Neural progenitor cell (in vitro differentiated cells): Measurements from ENCODE around the gene FUS. TPM values are rescaled to one million over a fixed set of nuclear protein-coding genes. Genes with fewer than 3 reads are reported as not detected.

Experiments used
- DNase-seq: peaks from one replicate; pipeline ENCODE4 v3.0.0-alpha.2; 2016; ENCODE audit warnings: low spot score
- H2AFZ ChIP-seq: fragments of 200-600 bp; sonication (generic); replicated peaks from 2 replicates; pipeline ENCODE4 v1.6.1; 2016; ENCODE audit warnings: antibody characterized with exemption
- H3F3A ChIP-seq: fragments of 200-600 bp; sonication (generic); 2 replicates; pipeline ENCODE4 v1.6.1; 2016; ENCODE audit warnings: antibody characterized with exemption, low read depth
- H3K27ac ChIP-seq: fragments of 200-600 bp; sonication (generic); 2 replicates; pipeline ENCODE4 v1.5.1; 2016; ENCODE audit warnings: mild to moderate bottlenecking
- H3K27me3 ChIP-seq: fragments of 200-600 bp; sonication (generic); 2 replicates; pipeline ENCODE4 v1.6.1; 2016; ENCODE audit warnings: mild to moderate bottlenecking, moderate library complexity
- H3K36me3 ChIP-seq: fragments of 200-600 bp; sonication (generic); 2 replicates; pipeline ENCODE4 v1.5.1; 2016
- H3K4me1 ChIP-seq: fragments of 200-600 bp; sonication (generic); 2 replicates; pipeline ENCODE4 v1.6.1; 2016; ENCODE audit warnings: mixed run types
- H3K4me2 ChIP-seq: fragments of 200-600 bp; sonication (generic); 2 replicates; pipeline ENCODE4 v1.6.1; 2016
- H3K4me3 ChIP-seq: fragments of 200-600 bp; sonication (generic); 2 replicates; pipeline ENCODE4 v1.5.1; 2016
- H3K79me2 ChIP-seq: fragments of 200-600 bp; sonication (generic); 2 replicates; pipeline ENCODE4 v1.6.1; 2016; ENCODE audit warnings: low read depth
- H3K9ac ChIP-seq: fragments of 200-600 bp; sonication (generic); 2 replicates; pipeline ENCODE4 v1.6.1; 2016
- H3K9me3 ChIP-seq: fragments of 200-600 bp; sonication (generic); 2 replicates; pipeline ENCODE4 v1.5.1; 2016; ENCODE audit warnings: low read depth
- H4K20me1 ChIP-seq: fragments of 200-600 bp; sonication (generic); 2 replicates; pipeline ENCODE4 v1.6.1; 2016; ENCODE audit warnings: low read depth
- H3K27ac Mint-ChIP-seq: 3 replicates; pipeline ENCODE4 v1.8.0; 2021; ENCODE audit warnings: mixed read lengths
- H3K27me3 Mint-ChIP-seq: 2 replicates; pipeline ENCODE4 v1.8.0; 2022; ENCODE audit warnings: low read depth, mild to moderate bottlenecking, inconsistent platforms, moderate library complexity, mixed read lengths; ENCODE audit not compliant: insufficient read depth
- H3K36me3 Mint-ChIP-seq: 3 replicates; pipeline ENCODE4 v1.8.0; 2021; ENCODE audit warnings: mixed read lengths
- H3K4me1 Mint-ChIP-seq: 3 replicates; pipeline ENCODE4 v1.8.0; 2021; ENCODE audit warnings: mixed read lengths
- H3K4me3 Mint-ChIP-seq: 3 replicates; pipeline ENCODE4 v1.8.0; 2021; ENCODE audit warnings: mild to moderate bottlenecking, moderate library complexity, mixed read lengths
- H3K9me3 Mint-ChIP-seq: 3 replicates; pipeline ENCODE4 v1.8.0; 2020; ENCODE audit warnings: mixed read lengths
- EZH2 ChIP-seq: fragments of 200-600 bp; sonication (generic); IDR thresholded peaks from 2 replicates; pipeline ENCODE4 v1.6.1; 2017; ENCODE audit warnings: antibody characterized with exemption, mild to moderate bottlenecking, moderate library complexity
- EZH2phosphoT487 ChIP-seq: fragments of 200-600 bp; sonication (generic); IDR thresholded peaks from 2 replicates; pipeline ENCODE4 v1.6.1; 2017; ENCODE audit warnings: antibody characterized with exemption
- total RNA-seq: library from RNA; depleted of rRNA; stranded (reverse); fragments of >200 nt; gene quantifications from 2 replicates; pipeline ENCODE4 v1.2.3, GENCODE V29; 2015; ENCODE audit warnings: low replicate concordance
- TF ChIP-seq, protein P1 (sequence below): fragments of 200-600 bp; sonication (generic); IDR thresholded peaks from 2 replicates; pipeline ENCODE4 v1.5.1; 2017; ENCODE audit warnings: antibody characterized with exemption, mild to moderate bottlenecking

The FUS gene
- total RNA-seq, 1 donor from 2014 or later = 81.7 TPM

DNA sequence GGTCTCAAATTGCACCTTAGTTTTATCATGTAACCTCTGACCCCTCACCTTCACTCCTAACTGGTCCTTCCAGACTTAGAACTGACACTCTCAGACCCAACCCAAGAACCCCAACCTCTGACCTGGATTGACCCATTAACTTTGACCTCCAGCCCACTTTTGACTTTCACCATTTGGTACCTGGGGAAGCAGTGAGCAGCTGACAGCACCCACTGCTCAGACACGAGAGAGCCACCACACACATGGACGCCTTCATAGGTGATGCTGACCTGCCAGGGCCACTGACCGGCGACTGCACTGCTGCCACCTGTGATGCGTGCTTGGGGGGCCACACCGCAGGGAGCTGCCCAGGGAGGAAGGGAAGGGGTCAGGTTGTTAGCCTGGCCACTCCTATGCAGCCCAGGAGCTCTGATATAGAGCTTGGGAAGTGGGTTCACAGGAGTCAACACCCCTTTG lies 46.9 kb upstream of the FUS start:
- Histone ChIP-seq H4K20me1 (peaks cover 6% of the 10 kb centered on the region), H3K4me1 (peaks cover 16% of the 10 kb centered on the region), H3K27me3 (no peaks in the 10 kb centered on the region), H3K79me2 (no peaks in the 10 kb centered on the region), H3K9me3 (no peaks in the 10 kb centered on the region), H3K36me3 (no peaks in the 10 kb centered on the region), H3K9ac (no peak overlapping the region), H3K4me2 (no peak overlapping the region), H3K4me3 (no peak overlapping the region), H2AFZ (no peak overlapping the region), H3K27ac (no peak overlapping the region), H3F3A (peaks cover 20% of the 10 kb centered on the region)
- H3K36me3 Mint-ChIP-seq = peaks cover 7% of the 10 kb centered on the region
- H3K27me3 Mint-ChIP-seq = peaks cover 9% of the 10 kb centered on the region
- H3K9me3 Mint-ChIP-seq = no peaks in the 10 kb centered on the region
- DNase-seq = no peak
- H3K27ac Mint-ChIP-seq = no peak overlapping the region
- TF ChIP-seq EZH2phosphoT487 = no peak
- peaks cover 25% of the 10 kb centered on the region for H3K4me1 Mint-ChIP-seq
- H3K4me3 Mint-ChIP-seq = peak overlapping the region; percentile 66

DNA sequence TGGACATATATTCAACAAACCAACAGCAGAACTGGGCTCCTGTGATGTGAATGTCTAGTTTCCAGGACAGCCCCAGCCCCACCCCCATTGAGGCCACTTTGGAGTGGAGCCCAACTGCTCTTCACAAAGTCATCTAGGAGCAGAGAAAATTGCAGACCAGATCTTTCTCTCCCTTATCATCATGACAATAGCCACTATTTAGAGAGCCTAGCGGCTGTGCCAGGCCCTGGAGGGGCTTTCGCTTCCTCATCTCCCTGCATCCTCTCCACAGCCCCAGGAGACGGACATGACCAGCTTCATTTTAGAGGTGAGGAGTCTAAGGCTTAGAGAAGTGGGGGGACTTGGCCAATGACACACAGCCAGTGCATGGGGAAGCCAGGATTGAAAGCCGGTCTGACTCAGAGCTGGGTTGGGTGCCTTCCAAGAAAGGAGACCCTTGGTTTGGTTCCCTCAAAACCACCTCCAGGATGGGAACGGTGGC lies 45.8 kb upstream of the FUS start:
- Mint-ChIP-seq H3K36me3 (peaks cover 7% of the 10 kb centered on the region), H3K9me3 (no peaks in the 10 kb centered on the region), H3K27ac (peak overlapping the region; percentile 61), H3K4me1 (peaks cover 28% of the 10 kb centered on the region), H3K27me3 (peaks cover 9% of the 10 kb centered on the region), H3K4me3 (peak overlapping the region; percentile 14)
- H3K4me3 ChIP-seq = peak overlapping the region; percentile 60
- H3K36me3 ChIP-seq = no peaks in the 10 kb centered on the region
- H3K9me3 ChIP-seq = no peaks in the 10 kb centered on the region
- H3K79me2 ChIP-seq = no peaks in the 10 kb centered on the region
- no peak for DNase-seq
- no peak overlapping the region for H2AFZ ChIP-seq
- H3K27me3 ChIP-seq = no peaks in the 10 kb centered on the region
- TF ChIP-seq, protein P1, sequence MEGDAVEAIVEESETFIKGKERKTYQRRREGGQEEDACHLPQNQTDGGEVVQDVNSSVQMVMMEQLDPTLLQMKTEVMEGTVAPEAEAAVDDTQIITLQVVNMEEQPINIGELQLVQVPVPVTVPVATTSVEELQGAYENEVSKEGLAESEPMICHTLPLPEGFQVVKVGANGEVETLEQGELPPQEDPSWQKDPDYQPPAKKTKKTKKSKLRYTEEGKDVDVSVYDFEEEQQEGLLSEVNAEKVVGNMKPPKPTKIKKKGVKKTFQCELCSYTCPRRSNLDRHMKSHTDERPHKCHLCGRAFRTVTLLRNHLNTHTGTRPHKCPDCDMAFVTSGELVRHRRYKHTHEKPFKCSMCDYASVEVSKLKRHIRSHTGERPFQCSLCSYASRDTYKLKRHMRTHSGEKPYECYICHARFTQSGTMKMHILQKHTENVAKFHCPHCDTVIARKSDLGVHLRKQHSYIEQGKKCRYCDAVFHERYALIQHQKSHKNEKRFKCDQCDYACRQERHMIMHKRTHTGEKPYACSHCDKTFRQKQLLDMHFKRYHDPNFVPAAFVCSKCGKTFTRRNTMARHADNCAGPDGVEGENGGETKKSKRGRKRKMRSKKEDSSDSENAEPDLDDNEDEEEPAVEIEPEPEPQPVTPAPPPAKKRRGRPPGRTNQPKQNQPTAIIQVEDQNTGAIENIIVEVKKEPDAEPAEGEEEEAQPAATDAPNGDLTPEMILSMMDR = no peak
- TF ChIP-seq EZH2phosphoT487 = no peak
- TF ChIP-seq EZH2 = no peak
- H3F3A ChIP-seq = peaks cover 20% of the 10 kb centered on the region
- H3K4me2 ChIP-seq = peak overlapping the region; percentile 86
- H3K9ac ChIP-seq = no peak overlapping the region
- H3K27ac ChIP-seq = no peak overlapping the region
- H4K20me1 ChIP-seq = peaks cover 6% of the 10 kb centered on the region
- H3K4me1 ChIP-seq = peaks cover 16% of the 10 kb centered on the region

DNA sequence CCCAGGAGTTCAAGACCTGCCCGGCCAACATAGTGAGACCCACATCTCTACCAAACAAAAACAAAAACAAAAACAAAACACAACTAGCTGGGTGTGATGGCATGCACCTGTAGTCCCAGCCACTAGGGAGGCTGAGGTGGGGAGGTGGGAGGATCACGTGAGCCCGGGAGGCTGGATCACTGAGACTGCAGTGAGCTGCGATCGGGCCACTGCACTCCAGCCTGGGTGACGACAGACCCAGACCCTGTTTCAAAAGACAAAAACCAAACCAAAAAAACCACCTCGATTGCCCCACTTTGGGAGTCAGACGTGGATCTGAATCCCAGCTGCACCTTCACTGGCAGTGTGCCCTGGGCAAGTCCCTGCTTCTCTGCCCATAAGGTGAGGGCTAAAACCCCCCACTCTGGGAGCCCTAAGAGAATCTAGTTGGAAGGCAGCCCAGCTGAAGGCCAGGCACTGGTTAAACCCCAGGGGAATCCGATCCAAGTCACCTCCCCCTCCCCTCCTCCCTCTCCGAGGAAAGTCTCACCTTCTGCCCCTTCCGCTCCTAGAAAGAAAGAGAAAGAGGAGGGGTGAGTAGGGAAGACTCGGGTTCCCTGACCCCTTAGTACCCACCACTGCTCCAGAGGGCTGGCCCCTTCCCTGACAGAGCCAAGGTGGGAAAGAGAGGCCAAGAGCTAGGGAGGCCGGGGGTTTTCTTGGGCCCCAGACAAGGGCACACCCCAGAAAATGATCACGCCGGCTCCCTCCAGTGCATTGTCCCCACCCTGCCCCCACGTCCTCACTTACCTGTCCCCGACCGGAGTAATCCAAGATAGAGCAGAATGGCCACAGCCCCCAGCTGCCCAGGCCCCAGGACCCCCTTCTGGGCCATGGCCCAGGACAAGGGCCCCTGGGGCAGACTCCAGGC lies 45.1 kb upstream of the FUS start:
- Histone ChIP-seq H3K79me2 (no peaks in the 10 kb centered on the region), H3K27me3 (no peaks in the 10 kb centered on the region), H2AFZ (peak overlapping the region; percentile 61), H3K9ac (no peak overlapping the region), H3K27ac (no peak overlapping the region), H3K36me3 (no peaks in the 10 kb centered on the region), H3K4me3 (peak overlapping the region; percentile 60), H3K9me3 (no peaks in the 10 kb centered on the region), H3K4me2 (peak overlapping the region; percentile 86), H3F3A (peaks cover 20% of the 10 kb centered on the region), H3K4me1 (peaks cover 16% of the 10 kb centered on the region), H4K20me1 (peaks cover 6% of the 10 kb centered on the region)
- Mint-ChIP-seq H3K27me3 (peaks cover 9% of the 10 kb centered on the region), H3K27ac (no peak overlapping the region), H3K9me3 (no peaks in the 10 kb centered on the region), H3K36me3 (peaks cover 7% of the 10 kb centered on the region), H3K4me3 (peak overlapping the region; percentile 30), H3K4me1 (peaks cover 28% of the 10 kb centered on the region)
- peak; percentile 80 for DNase-seq
- no peak for TF ChIP-seq EZH2
- TF ChIP-seq, protein P1 = peak; percentile 5
